K562 (cell line): ENCODE data around the gene NFKB2.

ENCODE experiments used
- CC2D1A ChIP-seq: fragments of 450-650 bp; IDR thresholded peaks from 2 replicates; pipeline ENCODE4 v1.6.1; 2017; ENCODE audit warnings: mild to moderate bottlenecking
- CCAR2 ChIP-seq: fragments of 200-400 bp; formaldehyde crosslinking; IDR thresholded peaks from 2 replicates; pipeline ENCODE4 v1.6.1; 2017; ENCODE audit warnings: mild to moderate bottlenecking, low read depth, low read length
- CHD4 ChIP-seq: fragments of 200-600 bp; sonication (generic); IDR thresholded peaks from 3 replicates; pipeline ENCODE4 v1.6.1; 2012; ENCODE audit warnings: low read depth, mild to moderate bottlenecking, mixed read lengths, low read length, inconsistent platforms; ENCODE audit not compliant: insufficient read depth, insufficient replicate concordance, poor library complexity, severe bottlenecking
- CTCF ChIP-seq, 3 experiments: IDR thresholded peaks in 2 of 3; conservative IDR thresholded peaks in 1 of 3; 2 replicates each; pipeline ENCODE4 v1.5.1; 2011 to 2012; ENCODE audit warnings: low read length in 3 of 3, mild to moderate bottlenecking in 3 of 3, control low read depth in 2 of 3, improper control_type of control experiment in 1 of 3, inconsistent platforms in 1 of 3, low read depth in 1 of 3, mixed read lengths in 1 of 3, moderate library complexity in 1 of 3; ENCODE audit not compliant: insufficient read depth in 2 of 3
- FOXJ2 ChIP-seq: fragments of 200-800 bp; sonication (Bioruptor generic); IDR thresholded peaks from 2 replicates; pipeline ENCODE4 v1.6.1; 2016; ENCODE audit warnings: missing genetic modification characterization, missing compliant biosample characterization
- HDAC6 ChIP-seq: IDR thresholded peaks from 2 replicates; pipeline ENCODE4 v1.6.1; 2012; ENCODE audit warnings: low read depth, mild to moderate bottlenecking, control low read depth, inconsistent platforms, low read length, moderate library complexity
- PKNOX1 ChIP-seq: fragments of 450-650 bp; IDR thresholded peaks from 2 replicates; pipeline ENCODE4 v1.6.1; 2016
- POLR2A ChIP-seq: fragments of 450-650 bp; conservative IDR thresholded peaks from 2 replicates; pipeline ENCODE4 v1.6.1; 2016
- RAD21 ChIP-seq, 2 experiments: fragments of 250-450 bp in 1 of 2; fragments of 450-650 bp in 1 of 2; sonication (Bioruptor Pico) in 1 of 2; formaldehyde crosslinking in 1 of 2; IDR thresholded peaks in 1 of 2; conservative IDR thresholded peaks in 1 of 2; 2 replicates each; pipeline versions ENCODE4 v1.4.0 to v1.8.0; 2020 to 2022; ENCODE audit warnings: mild to moderate bottlenecking in 2 of 2, moderate library complexity in 1 of 2
- RBFOX2 ChIP-seq: fragments of 200-400 bp; formaldehyde crosslinking; IDR thresholded peaks from 2 replicates; pipeline ENCODE4 v1.6.1; 2017; ENCODE audit warnings: low read depth, mild to moderate bottlenecking, low read length, moderate library complexity
- REST ChIP-seq, 2 experiments: fragments of 450-650 bp; formaldehyde crosslinking in 1 of 2; IDR thresholded peaks; 2 replicates each; pipeline versions ENCODE4 v1.4.0 to v1.6.1; 2014 to 2020; ENCODE audit warnings: mild to moderate bottlenecking in 2 of 2, borderline replicate concordance in 1 of 2, low read depth in 1 of 2
- ZFP91 ChIP-seq: sonication (generic); formaldehyde crosslinking; IDR thresholded peaks from 2 replicates; pipeline ENCODE4 v1.8.0; 2022; ENCODE audit warnings: mild to moderate bottlenecking, missing genetic modification reagents

- no peak for TF ChIP-seq FOXJ2 (tag)
- no peak for TF ChIP-seq REST (IDR thresholded peaks at IDR 0.05; ENCODE audit: borderline replicate concordance)
- no peak for TF ChIP-seq REST (CRISPR knock-in tag; IDR thresholded peaks at IDR 0.05; ENCODE audit: low read depth)
- TF ChIP-seq HDAC6: no peak
- no peak for TF ChIP-seq CC2D1A
- TF ChIP-seq RAD21 (CRISPR knock-in tag; conservative IDR thresholded peaks at IDR 0.05 in 1 of 2, IDR thresholded peaks at IDR 0.05 in 1 of 2): no peak
- TF ChIP-seq ZFP91: no peak
- TF ChIP-seq POLR2A: no peak
- no peak for TF ChIP-seq RBFOX2
- no peak for TF ChIP-seq CTCF (IDR thresholded peaks at IDR 0.05 in 2 of 3, conservative IDR thresholded peaks at IDR 0.05 in 1 of 3; ENCODE audit: insufficient read depth in 2 of 3, low read depth in 1 of 3, low read length in 3 of 3)
- TF ChIP-seq PKNOX1: no peak
- no peak for TF ChIP-seq CHD4
- TF ChIP-seq CCAR2: no peak
Observed at GRCh38 chr10:102425444-102425843, 29.9 kb downstream of the NFKB2 start.
